ENCODE measurements around the gene NT5C.
"Not testable (repeated sequence)": the region's sequence is repeated elsewhere in the genome, so short reads cannot be mapped to it uniquely, and the experiment has no call there.

Gene NT5C

GRCh38 chr17:75131278-75132017 lies at the start of gene NT5C:
NT5C (minus strand) TSS chr17:75131742; CDS start chr17:75131707, 35 bp downstream.
- peak; percentile 44 for DNase-seq (ENCODE audit: extremely low read depth, low read depth)
- peak within 1 kb of the TSS; percentile 89 for H3K4me3 ChIP-seq (replicated peaks; ENCODE audit: low read depth, low read length)
- TF ChIP-seq CTCF (IDR thresholded peaks at IDR 0.05; ENCODE audit: low read depth, low read length, missing control alignments) = peak; percentile 73

- H3K4me3 ChIP-seq (replicated peaks; ENCODE audit: low read depth, low read length) = peak overlapping the region; percentile 94
- TF ChIP-seq CTCF (IDR thresholded peaks at IDR 0.05; ENCODE audit: low read depth, low read length, missing control alignments) = no peak
- no peak for DNase-seq (ENCODE audit: extremely low read depth, low read depth)
These were observed 49.6 kb upstream of the NT5C start for GRCh38 chr17:75181110-75181509.

- no peak for DNase-seq (ENCODE audit: extremely low read depth, low read depth)
- no peak for TF ChIP-seq CTCF (IDR thresholded peaks at IDR 0.05; ENCODE audit: low read depth, low read length, missing control alignments)
- H3K4me3 ChIP-seq (replicated peaks; ENCODE audit: low read depth, low read length) = no peak overlapping the region
These were observed 46.9 kb upstream of the NT5C start for GRCh38 chr17:75178453-75178852.

GRCh38 chr17:75176625-75177024 lies 45.1 kb upstream of the NT5C start:
- DNase-seq (ENCODE audit: extremely low read depth, low read depth) = no peak
- TF ChIP-seq CTCF (IDR thresholded peaks at IDR 0.05; ENCODE audit: low read depth, low read length, missing control alignments) = no peak
- no peak overlapping the region for H3K4me3 ChIP-seq (replicated peaks; ENCODE audit: low read depth, low read length)

- no peak overlapping the region for H3K4me3 ChIP-seq (replicated peaks; ENCODE audit: low read depth, low read length)
- no peak for TF ChIP-seq CTCF (IDR thresholded peaks at IDR 0.05; ENCODE audit: low read depth, low read length, missing control alignments)
- DNase-seq (ENCODE audit: extremely low read depth, low read depth) = no peak
These were observed 43.5 kb upstream of the NT5C start for GRCh38 chr17:75174996-75175395.

- no peak overlapping the region for H3K4me3 ChIP-seq (replicated peaks; ENCODE audit: low read depth, low read length)
- no peak for DNase-seq (ENCODE audit: extremely low read depth, low read depth)
- TF ChIP-seq CTCF (IDR thresholded peaks at IDR 0.05; ENCODE audit: low read depth, low read length, missing control alignments) = no peak
These were observed 42.0 kb upstream of the NT5C start for GRCh38 chr17:75173526-75173925.

GRCh38 chr17:75168998-75169397 lies 37.5 kb upstream of the NT5C start:
- no peak for DNase-seq (ENCODE audit: extremely low read depth, low read depth)
- no peak overlapping the region for H3K4me3 ChIP-seq (replicated peaks; ENCODE audit: low read depth, low read length)
- TF ChIP-seq CTCF (IDR thresholded peaks at IDR 0.05; ENCODE audit: low read depth, low read length, missing control alignments) = no peak

GRCh38 chr17:75164606-75165005 lies 33.1 kb upstream of the NT5C start:
- not testable (repeated sequence) for H3K4me3 ChIP-seq (replicated peaks; ENCODE audit: low read depth, low read length); DNase-seq (ENCODE audit: extremely low read depth, low read depth)

Measured in HFF-Myc (cell line).